HepG2 (cell line): ENCODE data around the gene MIA3. TPM values are rescaled to one million over a fixed set of nuclear protein-coding genes. Genes with fewer than 3 reads are reported as not detected.

Experiments
- BORCS8-MEF2B ChIP-seq: sonication (generic); formaldehyde crosslinking; IDR thresholded peaks from 2 replicates; pipeline ENCODE4 v1.8.0; 2022; ENCODE audit warnings: mild to moderate bottlenecking, missing genetic modification reagents
- CAMTA2 ChIP-seq: sonication (generic); formaldehyde crosslinking; IDR thresholded peaks from 2 replicates; pipeline ENCODE4 v1.4.0; 2020; ENCODE audit warnings: mild to moderate bottlenecking, missing genetic modification reagents, borderline replicate concordance
- DDIT3 ChIP-seq: sonication (generic); formaldehyde crosslinking; IDR thresholded peaks from 2 replicates; pipeline ENCODE4 v1.4.0; 2020; ENCODE audit warnings: mild to moderate bottlenecking, missing genetic modification reagents
- ELF3 ChIP-seq: IDR thresholded peaks from 2 replicates; pipeline ENCODE4 v1.6.1; 2016; ENCODE audit warnings: missing genetic modification reagents, missing compliant biosample characterization
- ELF4 ChIP-seq: sonication (generic); formaldehyde crosslinking; IDR thresholded peaks from 2 replicates; pipeline ENCODE4 v1.5.0; 2020; ENCODE audit warnings: missing genetic modification reagents, mild to moderate bottlenecking, moderate library complexity, borderline replicate concordance
- NFIC ChIP-seq: IDR thresholded peaks from 2 replicates; pipeline ENCODE4 v1.6.1; 2012; ENCODE audit warnings: mild to moderate bottlenecking, low read length, inconsistent platforms
- NFKB2 ChIP-seq: sonication (generic); formaldehyde crosslinking; IDR thresholded peaks from 2 replicates; pipeline ENCODE4 v1.4.0; 2020; ENCODE audit warnings: missing genetic modification reagents, borderline replicate concordance
- PAF1 ChIP-seq: IDR thresholded peaks from 2 replicates; pipeline ENCODE4 v1.6.1; 2016; ENCODE audit warnings: missing genetic modification reagents, missing compliant biosample characterization
- PTBP1 ChIP-seq: fragments of 200-400 bp; formaldehyde crosslinking; IDR thresholded peaks from 2 replicates; pipeline ENCODE4 v1.6.1; 2018; ENCODE audit warnings: low read length, low read depth; ENCODE audit not compliant: poor library complexity, severe bottlenecking
- REST ChIP-seq, 2 experiments: IDR thresholded peaks; 2 replicates each; pipeline ENCODE4 v1.6.1; 2011 to 2012; ENCODE audit warnings: low read length in 2 of 2, borderline replicate concordance in 1 of 2, low read depth in 1 of 2, mild to moderate bottlenecking in 1 of 2, moderate library complexity in 1 of 2
- RFXANK ChIP-seq: IDR thresholded peaks from 2 replicates; pipeline ENCODE4 v1.6.1; 2016
- SKI ChIP-seq: fragments of 450-650 bp; IDR thresholded peaks from one replicate; pipeline ENCODE4 v1.6.1; 2018; ENCODE audit warnings: mild to moderate bottlenecking; ENCODE audit not compliant: partially characterized antibody
- SMC3 ChIP-seq: IDR thresholded peaks from 2 replicates; pipeline ENCODE4 v1.6.1; 2011; ENCODE audit warnings: low read length, improper control_type of control experiment
- UBTF ChIP-seq: sonication (generic); formaldehyde crosslinking; IDR thresholded peaks from 2 replicates; pipeline ENCODE4 v1.4.0; 2020; ENCODE audit warnings: mild to moderate bottlenecking, missing genetic modification reagents
- XRCC5 ChIP-seq: fragments of 200-400 bp; formaldehyde crosslinking; optimal IDR thresholded peaks from 2 replicates; pipeline ENCODE3; 2017; ENCODE audit warnings: mild to moderate bottlenecking, low read length
- ZBTB34 ChIP-seq: sonication (generic); formaldehyde crosslinking; IDR thresholded peaks from 2 replicates; pipeline ENCODE4 v1.8.0; 2022; ENCODE audit warnings: mild to moderate bottlenecking, missing genetic modification reagents
- ZNF124 ChIP-seq: sonication (generic); formaldehyde crosslinking; IDR thresholded peaks from 2 replicates; pipeline ENCODE4 v1.4.0; 2020; ENCODE audit warnings: missing genetic modification reagents
- ZNF414 ChIP-seq: sonication (generic); formaldehyde crosslinking; IDR thresholded peaks from 2 replicates; pipeline ENCODE4 v1.5.0; 2020; ENCODE audit warnings: missing genetic modification reagents
- ZNF563 ChIP-seq: sonication (generic); formaldehyde crosslinking; IDR thresholded peaks from 2 replicates; pipeline ENCODE4 v1.8.0; 2022; ENCODE audit warnings: mild to moderate bottlenecking, moderate library complexity, missing genetic modification reagents
- ZNF589 ChIP-seq: sonication (generic); formaldehyde crosslinking; conservative IDR thresholded peaks from 2 replicates; pipeline ENCODE4 v1.8.0; 2022; ENCODE audit warnings: mild to moderate bottlenecking, moderate library complexity, missing genetic modification reagents
- ZNF839 ChIP-seq: sonication (generic); formaldehyde crosslinking; IDR thresholded peaks from 2 replicates; pipeline ENCODE4 v1.4.0; 2020; ENCODE audit warnings: missing genetic modification reagents, mild to moderate bottlenecking, borderline replicate concordance
- ZSCAN21 ChIP-seq: sonication (generic); formaldehyde crosslinking; IDR thresholded peaks from 2 replicates; pipeline ENCODE4 v1.8.0; 2022; ENCODE audit warnings: mild to moderate bottlenecking, missing genetic modification reagents, moderate library complexity, borderline replicate concordance
- polyA plus RNA-seq, 8 experiments: library from polyadenylated mRNA; depleted of rRNA in 3 of 8; stranded (reverse) in 7 of 8; unstranded in 1 of 8; fragments of >200 nt; fragmentation: Illumina TruSeq in 4 of 8; extraction: Trizol in 4 of 8; gene quantifications; 2 replicates each; pipeline versions ENCODE4 v1.2.1 to v1.2.3, GENCODE V29; 2011 to 2016; ENCODE audit warnings: low read depth in 4 of 8, missing spikeins in 1 of 8, mixed read lengths in 1 of 8; ENCODE audit not compliant: insufficient read depth in 1 of 8
- total RNA-seq, 5 experiments: library from RNA; depleted of rRNA; stranded (reverse); fragments of >200 nt; fragmentation: Illumina TruSeq; extraction: Trizol; gene quantifications; 2 replicates each; pipeline ENCODE4 v1.2.3, GENCODE V29; 2016; ENCODE audit warnings: low read depth in 1 of 5

MIA3 gene
- total and polyA plus RNA-seq, 2 of the 13 experiments (the other 11 are each of a cell fraction or from before 2014, with no cell fraction given) = 45.6 to 48.7 TPM

- peak; percentile 77 for TF ChIP-seq UBTF (CRISPR knock-in tag)
- peak; percentile 48; the same call in 1 of the 2 replicates for TF ChIP-seq NFKB2 (CRISPR knock-in tag)
- no peak for TF ChIP-seq REST (IDR thresholded peaks at IDR 0.05; ENCODE audit: borderline replicate concordance in 1 of 2, low read depth in 1 of 2, low read length in 2 of 2)
- TF ChIP-seq RFXANK (CRISPR knock-in tag) = no peak
- no peak for TF ChIP-seq ZNF839 (CRISPR knock-in tag)
- TF ChIP-seq ZBTB34 (CRISPR knock-in tag) = peak; percentile 51; the same call in 1 of the 2 replicates
- 0 out of 2 replicates have a peak, but pooled peaks have one; percentile 30 for TF ChIP-seq BORCS8-MEF2B (CRISPR knock-in tag)
- no peak for TF ChIP-seq ZNF563 (CRISPR knock-in tag)
- TF ChIP-seq ZNF124 (CRISPR knock-in tag) = no peak
- no peak for TF ChIP-seq SMC3
- TF ChIP-seq SKI = no peak
- peak; percentile 80; the same call in 1 of the 2 replicates for TF ChIP-seq ELF4 (CRISPR knock-in tag)
- no peak for TF ChIP-seq PTBP1
- peak; percentile 96 for TF ChIP-seq ELF3 (CRISPR knock-in tag)
- TF ChIP-seq XRCC5 = peak; percentile 68
- no peak for TF ChIP-seq NFIC
- TF ChIP-seq ZNF589 (CRISPR knock-in tag) = no peak
- no peak for TF ChIP-seq PAF1 (CRISPR knock-in tag)
- no peak for TF ChIP-seq ZSCAN21 (CRISPR knock-in tag)
- no peak for TF ChIP-seq CAMTA2
- no peak; the same call in 1 of the 2 replicates for TF ChIP-seq ZNF414 (CRISPR knock-in tag)
- TF ChIP-seq DDIT3 (CRISPR knock-in tag) = no peak
Observed at GRCh38 chr1:222643938-222644635, 26.2 kb downstream of the MIA3 start (continued).
